Measurements from ENCODE around the gene CYP2D6.

CYP2D6 gene

GRCh38 chr22:42101199-42101598, 29.4 kb downstream of the CYP2D6 start:
- no peak for DNase-seq (ENCODE audit: low read depth)
- H3K4me3 ChIP-seq (ENCODE audit: low read depth, low read length), result no peak overlapping the region

GRCh38 chr22:42091455-42091782, 39.2 kb downstream of the CYP2D6 start:
- no peak for DNase-seq (ENCODE audit: low read depth)
- peak overlapping the region; percentile 88 for H3K4me3 ChIP-seq (ENCODE audit: low read depth, low read length)

GRCh38 chr22:42090596-42091454, 39.8 kb downstream of the CYP2D6 start, which contains the start of gene NDUFA6:
NDUFA6 (minus strand) TSS chr22:42090772; CDS start chr22:42090744, 28 bp downstream.
- DNase-seq (ENCODE audit: low read depth), result peak; percentile 95
- H3K4me3 ChIP-seq (ENCODE audit: low read depth, low read length), result peak within 1 kb of the TSS; percentile 88

GRCh38 chr22:42086051-42086450, 44.6 kb downstream of the CYP2D6 start:
- no peak overlapping the region for H3K4me3 ChIP-seq (ENCODE audit: low read depth, low read length)
- DNase-seq (ENCODE audit: low read depth), result no peak

GRCh38 chr22:42084874-42085273, 45.7 kb downstream of the CYP2D6 start:
- no peak for DNase-seq (ENCODE audit: low read depth)

GRCh38 chr22:42083119-42083518, 47.5 kb downstream of the CYP2D6 start:
- DNase-seq (ENCODE audit: low read depth), result no peak
- H3K4me3 ChIP-seq (ENCODE audit: low read depth, low read length), result no peak overlapping the region

More at GRCh38 chr22:42084874-42085273, 45.7 kb downstream of the CYP2D6 start:
- H3K4me3 ChIP-seq (ENCODE audit: low read depth, low read length), result no peak overlapping the region

GRCh38 chr22:42080287-42080686, 50.3 kb downstream of the CYP2D6 start:
- H3K4me3 ChIP-seq (ENCODE audit: low read depth, low read length), result peak overlapping the region; percentile 72
- no peak for DNase-seq (ENCODE audit: low read depth)

- H3K4me3 ChIP-seq (ENCODE audit: low read depth, low read length), result peak within 1 kb of the TSS; percentile 72
Measured at GRCh38 chr22:42079319-42080251, 51.0 kb downstream of the CYP2D6 start, which contains the start of gene SMDT1. SMDT1 (plus strand) TSS chr22:42079700; CDS start chr22:42079769, 69 bp downstream.

GRCh38 chr22:42078469-42079318, 51.9 kb downstream of the CYP2D6 start:
- no peak for DNase-seq (ENCODE audit: low read depth)
- peak overlapping the region; percentile 72 for H3K4me3 ChIP-seq (ENCODE audit: low read depth, low read length)

More at GRCh38 chr22:42079319-42080251, 51.0 kb downstream of the CYP2D6 start, which contains the start of gene SMDT1:
- DNase-seq (ENCODE audit: low read depth), result peak; percentile 93

- no peak for DNase-seq (ENCODE audit: low read depth)
- H3K4me3 ChIP-seq (ENCODE audit: low read depth, low read length), result no peak overlapping the region
Measured at GRCh38 chr22:42077486-42078125, 53.0 kb downstream of the CYP2D6 start.

- DNase-seq (ENCODE audit: low read depth), result no peak
- H3K4me3 ChIP-seq (ENCODE audit: low read depth, low read length), result no peak overlapping the region
Measured at GRCh38 chr22:42076764-42077485, 53.7 kb downstream of the CYP2D6 start.
